HEK293 (cell line): ENCODE measurements around the gene KLF16.

ENCODE experiments used
- CTCF ChIA-PET: fragments of 350-600 bp; formaldehyde crosslinking; extraction: SDS; loops from one replicate; lab custom pipeline; 2021; ENCODE audit warnings: antibody characterized with exemption; lab: Yijun Ruan, JAX
- POLR2A ChIA-PET: fragments of 300-600 bp; formaldehyde crosslinking; extraction: SDS; loops from one replicate; lab custom pipeline; 2020; ENCODE audit warnings: antibody characterized with exemption, inconsistent platforms; lab: Yijun Ruan, JAX
- H3K27ac ChIP-seq: fragments of 200-500 bp; sonication (Bioruptor generic); 2 replicates; pipeline ENCODE4 v1.5.1; 2014; ENCODE audit warnings: low read depth, low read length, control low read depth, inconsistent platforms; ENCODE audit errors: extremely low read depth
- H3K36me3 ChIP-seq, 2 experiments: fragments of 200-500 bp in 1 of 2; sonication (Bioruptor generic) in 1 of 2; 1 replicate in 1 of 2; 2 replicates in 1 of 2; pipeline ENCODE4 v1.5.1; 2014 to 2017; ENCODE audit warnings: inconsistent platforms in 2 of 2, low read length in 2 of 2; ENCODE audit not compliant: control insufficient read depth in 2 of 2, insufficient read depth in 1 of 2
- H3K4me1 ChIP-seq: fragments of 200-500 bp; sonication (Bioruptor generic); 2 replicates; pipeline ENCODE4 v1.5.1; 2014; ENCODE audit warnings: mild to moderate bottlenecking, low read length, inconsistent platforms; ENCODE audit not compliant: control insufficient read depth, insufficient read depth
- H3K4me3 ChIP-seq: 2 replicates; pipeline ENCODE4 v1.5.1; 2011; ENCODE audit warnings: low read depth, mild to moderate bottlenecking, control low read depth, low read length, moderate library complexity
- H3K9me3 ChIP-seq: fragments of 200-500 bp; sonication (Bioruptor generic); 2 replicates; pipeline ENCODE4 v1.5.1; 2014; ENCODE audit warnings: low read depth, low read length, inconsistent platforms; ENCODE audit not compliant: control insufficient read depth, insufficient read depth
- GFI1B ChIP-seq: fragments of 450-650 bp; formaldehyde crosslinking; IDR thresholded peaks from 2 replicates; pipeline ENCODE4 v1.5.1; 2016; ENCODE audit warnings: missing biosample characterization, missing genetic modification characterization
- HOXC10 ChIP-seq: sonication (generic); formaldehyde crosslinking; IDR thresholded peaks from 2 replicates; pipeline ENCODE4 v1.8.1; 2023; ENCODE audit warnings: mild to moderate bottlenecking, missing genetic modification reagents
- IKZF3 ChIP-seq: fragments of 450-650 bp; IDR thresholded peaks from 2 replicates; pipeline ENCODE4 v1.5.0; 2018; ENCODE audit warnings: missing biosample characterization, mild to moderate bottlenecking, missing genetic modification characterization, moderate library complexity
- INSM2 ChIP-seq: fragments of 450-650 bp; formaldehyde crosslinking; IDR thresholded peaks from 2 replicates; pipeline ENCODE4 v1.5.1; 2016; ENCODE audit warnings: missing biosample characterization, missing genetic modification characterization
- KLF17 ChIP-seq: fragments of 450-650 bp; formaldehyde crosslinking; IDR thresholded peaks from 2 replicates; pipeline ENCODE4 v1.5.1; 2016; ENCODE audit warnings: missing biosample characterization, missing genetic modification characterization
- KLF7 ChIP-seq: fragments of 450-650 bp; formaldehyde crosslinking; IDR thresholded peaks from 2 replicates; pipeline ENCODE4 v1.5.1; 2016; ENCODE audit warnings: missing biosample characterization, missing genetic modification characterization, borderline replicate concordance
- KLF9 ChIP-seq: fragments of 450-650 bp; formaldehyde crosslinking; IDR thresholded peaks from 2 replicates; pipeline ENCODE4 v1.5.1; 2016; ENCODE audit warnings: missing biosample characterization, missing genetic modification characterization, low read depth
- MYNN ChIP-seq: fragments of 450-650 bp; formaldehyde crosslinking; IDR thresholded peaks from 2 replicates; pipeline ENCODE4 v1.5.1; 2016; ENCODE audit warnings: missing biosample characterization, missing genetic modification characterization, borderline replicate concordance
- SCRT2 ChIP-seq: fragments of 450-650 bp; formaldehyde crosslinking; IDR thresholded peaks from 2 replicates; pipeline ENCODE4 v1.5.1; 2016; ENCODE audit warnings: missing biosample characterization, missing genetic modification characterization
- SP2 ChIP-seq: fragments of 450-650 bp; formaldehyde crosslinking; IDR thresholded peaks from 2 replicates; pipeline ENCODE4 v1.5.1; 2016; ENCODE audit warnings: missing biosample characterization, missing genetic modification characterization
- TRIM28 ChIP-seq: IDR thresholded peaks from 2 replicates; pipeline ENCODE4 v1.6.1; 2011; ENCODE audit warnings: low read length, control low read depth, borderline replicate concordance
- ZBTB17 ChIP-seq: fragments of 450-650 bp; formaldehyde crosslinking; IDR thresholded peaks from 2 replicates; pipeline ENCODE4 v1.5.1; 2016; ENCODE audit warnings: missing biosample characterization, missing genetic modification characterization
- ZBTB20 ChIP-seq: fragments of 450-650 bp; formaldehyde crosslinking; IDR thresholded peaks from 2 replicates; pipeline ENCODE4 v1.5.1; 2016; ENCODE audit warnings: missing biosample characterization, missing genetic modification characterization
- ZBTB7A ChIP-seq: fragments of 450-650 bp; formaldehyde crosslinking; IDR thresholded peaks from 2 replicates; pipeline ENCODE4 v1.5.1; 2016; ENCODE audit warnings: low read depth, missing biosample characterization, missing genetic modification characterization
- ZFHX2 ChIP-seq: fragments of 450-650 bp; formaldehyde crosslinking; conservative IDR thresholded peaks from 2 replicates; pipeline ENCODE4 v1.5.1; 2016; ENCODE audit warnings: missing biosample characterization, missing genetic modification characterization
- ZNF121 ChIP-seq: fragments of 450-650 bp; formaldehyde crosslinking; IDR thresholded peaks from 2 replicates; pipeline ENCODE4 v1.5.1; 2016; ENCODE audit warnings: missing biosample characterization, missing genetic modification characterization
- ZNF223 ChIP-seq: fragments of 450-650 bp; formaldehyde crosslinking; IDR thresholded peaks from 2 replicates; pipeline ENCODE4 v1.5.1; 2016; ENCODE audit warnings: missing biosample characterization, missing genetic modification characterization
- ZNF324 ChIP-seq: fragments of 450-650 bp; formaldehyde crosslinking; IDR thresholded peaks from 2 replicates; pipeline ENCODE4 v1.5.1; 2016; ENCODE audit warnings: missing biosample characterization, missing genetic modification characterization
- ZNF404 ChIP-seq: fragments of 450-650 bp; formaldehyde crosslinking; IDR thresholded peaks from 2 replicates; pipeline ENCODE4 v1.5.1; 2017; ENCODE audit warnings: missing biosample characterization, missing genetic modification characterization
- ZNF416 ChIP-seq: fragments of 450-650 bp; formaldehyde crosslinking; IDR thresholded peaks from 2 replicates; pipeline ENCODE4 v1.5.1; 2016; ENCODE audit warnings: missing biosample characterization, missing genetic modification characterization
- ZNF423 ChIP-seq: fragments of 450-650 bp; formaldehyde crosslinking; IDR thresholded peaks from 2 replicates; pipeline ENCODE4 v1.5.1; 2016; ENCODE audit warnings: missing biosample characterization, missing genetic modification characterization
- ZNF48 ChIP-seq: fragments of 450-650 bp; formaldehyde crosslinking; IDR thresholded peaks from 2 replicates; pipeline ENCODE4 v1.5.1; 2016; ENCODE audit warnings: missing biosample characterization, missing genetic modification characterization
- ZNF549 ChIP-seq: fragments of 450-650 bp; IDR thresholded peaks from 2 replicates; pipeline ENCODE4 v1.5.1; 2018; ENCODE audit warnings: missing biosample characterization, missing genetic modification characterization, mild to moderate bottlenecking, inconsistent platforms, moderate library complexity
- ZNF558 ChIP-seq: fragments of 450-650 bp; formaldehyde crosslinking; IDR thresholded peaks from 2 replicates; pipeline ENCODE4 v1.5.1; 2016; ENCODE audit warnings: missing biosample characterization, missing genetic modification characterization
- ZNF580 ChIP-seq: fragments of 450-650 bp; formaldehyde crosslinking; IDR thresholded peaks from 2 replicates; pipeline ENCODE4 v1.5.1; 2016; ENCODE audit warnings: missing biosample characterization, missing genetic modification characterization
- ZNF658 ChIP-seq: fragments of 450-650 bp; formaldehyde crosslinking; IDR thresholded peaks from 2 replicates; pipeline ENCODE4; 2016; ENCODE audit warnings: missing biosample characterization, missing genetic modification characterization
- ZNF670 ChIP-seq: fragments of 450-650 bp; formaldehyde crosslinking; IDR thresholded peaks from 2 replicates; pipeline ENCODE4 v1.5.1; 2016; ENCODE audit warnings: missing biosample characterization, missing genetic modification characterization, low read depth
- ZNF677 ChIP-seq: fragments of 450-650 bp; IDR thresholded peaks from 2 replicates; pipeline ENCODE4 v1.5.0; 2018; ENCODE audit warnings: missing biosample characterization, mild to moderate bottlenecking, missing genetic modification characterization, moderate library complexity
- ZNF701 ChIP-seq: fragments of 450-650 bp; formaldehyde crosslinking; IDR thresholded peaks from 2 replicates; pipeline ENCODE4 v1.5.1; 2016; ENCODE audit warnings: missing biosample characterization, missing genetic modification characterization
- ZNF747 ChIP-seq: fragments of 450-650 bp; formaldehyde crosslinking; IDR thresholded peaks from 2 replicates; pipeline ENCODE4 v1.5.1; 2016; ENCODE audit warnings: missing biosample characterization, missing genetic modification characterization
- ZNF785 ChIP-seq: fragments of 450-650 bp; formaldehyde crosslinking; IDR thresholded peaks from 2 replicates; pipeline ENCODE4 v1.5.1; 2016; ENCODE audit warnings: missing biosample characterization, missing genetic modification characterization
- ZNF792 ChIP-seq: fragments of 450-650 bp; formaldehyde crosslinking; IDR thresholded peaks from 2 replicates; pipeline ENCODE4 v1.5.1; 2016; ENCODE audit warnings: missing biosample characterization, missing genetic modification characterization
- ZNF843 ChIP-seq: fragments of 450-650 bp; formaldehyde crosslinking; IDR thresholded peaks from 2 replicates; pipeline ENCODE4 v1.5.1; 2016; ENCODE audit warnings: missing biosample characterization, missing genetic modification characterization
- ZSCAN30 ChIP-seq: fragments of 450-650 bp; IDR thresholded peaks from 2 replicates; pipeline ENCODE4 v1.5.1; 2018; ENCODE audit warnings: missing biosample characterization, mild to moderate bottlenecking, missing genetic modification characterization, moderate library complexity
- ZSCAN5A ChIP-seq: fragments of 450-650 bp; formaldehyde crosslinking; IDR thresholded peaks from 2 replicates; pipeline ENCODE4 v1.5.1; 2016; ENCODE audit warnings: missing biosample characterization, missing genetic modification characterization
- ZXDB ChIP-seq: fragments of 450-650 bp; formaldehyde crosslinking; IDR thresholded peaks from 2 replicates; pipeline ENCODE4 v1.5.1; 2016; ENCODE audit warnings: missing biosample characterization, missing genetic modification characterization

Gene KLF16

GRCh38 chr19:1902923-1903322, 39.5 kb upstream of the KLF16 start:
- Histone ChIP-seq H3K27ac (no peak overlapping the region), H3K4me1 (peaks cover 2% of the 10 kb centered on the region; the same call in 1 of the 2 replicates), H3K4me3 (no peak overlapping the region), H3K9me3 (no peaks in the 10 kb centered on the region), H3K36me3 (peaks cover 0 to 8% of the 10 kb centered on the region in 2 experiments; a peak in 2 of 3 replicates)
- TF ChIP-seq ZNF121 (tag by site-specific recombination) (no peak), TRIM28 (no peak), ZBTB7A (no peak), ZBTB20 (no peak), SP2 (no peak), ZNF677 (tag by site-specific recombination) (no peak), ZNF785 (no peak), SCRT2 (tag by site-specific recombination) (no peak), ZNF324 (tag by site-specific recombination) (no peak), ZNF549 (tag by site-specific recombination) (no peak), ZBTB17 (tag by site-specific recombination) (no peak), ZSCAN5A (tag by site-specific recombination) (no peak), ZSCAN30 (tag by site-specific recombination) (no peak), ZNF747 (tag by site-specific recombination) (no peak), ZNF701 (tag by site-specific recombination) (no peak), ZNF404 (tag by site-specific recombination) (no peak), KLF7 (tag by site-specific recombination) (no peak)
- POLR2A ChIA-PET: no interaction called here
- CTCF ChIA-PET: interaction anchor here (0.6 kb wide), 2 partner anchors 48 to 615 kb away, joined by 3 to 4 read pairs; no protein-coding TSS in a partner anchor

- H3K36me3 ChIP-seq: no peaks in the 10 kb centered on the region; a peak in 1 of 3 replicates
- POLR2A ChIA-PET: interaction anchor here (0.9 kb wide), 1 partner anchor 17 kb away, joined by 3 read pairs; the partner anchor contains the start of gene ABHD17A
These were observed 38.6 kb upstream of the KLF16 start for GRCh38 chr19:1901940-1902404.

GRCh38 chr19:1896508-1896907, 33.1 kb upstream of the KLF16 start:
- Histone ChIP-seq H3K27ac (no peak overlapping the region), H3K4me3 (no peak overlapping the region), H3K9me3 (no peaks in the 10 kb centered on the region), H3K4me1 (no peaks in the 10 kb centered on the region; the same call in 1 of the 2 replicates), H3K36me3 (no peaks in the 10 kb centered on the region)
- ChIA-PET CTCF (interaction anchor here (0.6 kb wide), 1 partner anchor 419 kb away, joined by 8 read pairs; no protein-coding TSS in a partner anchor), POLR2A (interaction anchor here (0.6 to 1.2 kb wide), 2 partner anchors 9 to 398 kb away, joined by 3 to 6 read pairs; partner anchors contain the start of genes ADAT3 and SCAMP4)
- TF ChIP-seq IKZF3 (tag by site-specific recombination) (no peak), ZNF223 (no peak), INSM2 (no peak), ZNF423 (tag by site-specific recombination) (no peak), KLF17 (tag by site-specific recombination) (no peak), ZNF843 (tag by site-specific recombination) (no peak), KLF9 (tag by site-specific recombination) (no peak), ZXDB (tag by site-specific recombination) (no peak), ZNF416 (tag by site-specific recombination) (no peak), ZNF792 (tag by site-specific recombination) (no peak)

More at GRCh38 chr19:1901940-1902404, 38.6 kb upstream of the KLF16 start:
- TF ChIP-seq ZNF580 (tag by site-specific recombination) (no peak), MYNN (tag by site-specific recombination) (no peak), ZNF48 (tag by site-specific recombination) (no peak), ZFHX2 (tag by site-specific recombination) (no peak), GFI1B (no peak), ZNF658 (tag by site-specific recombination) (no peak), ZNF558 (no peak), HOXC10 (CRISPR knock-in tag) (no peak), ZNF670 (tag by site-specific recombination) (no peak)
- TF ChIP-seq, all 188 proteins: peak for 0
- Histone ChIP-seq H3K4me3 (no peak overlapping the region), H3K27ac (no peak overlapping the region), H3K9me3 (no peaks in the 10 kb centered on the region), H3K4me1 (no peaks in the 10 kb centered on the region; the same call in 1 of the 2 replicates)
- CTCF ChIA-PET: interaction anchor here (0.6 kb wide), 2 partner anchors 49 to 641 kb away, joined by 4 read pairs; no protein-coding TSS in a partner anchor
